Diencephalon (tissue), 1 donor: ENCODE measurements around the gene RBM5. TPM values are rescaled to one million over a fixed set of nuclear protein-coding genes. Genes with fewer than 3 reads are reported as not detected.

Source experiments
- total RNA-seq: library from RNA; depleted of rRNA; stranded (reverse); fragments of >200 nt; gene quantifications from one replicate; pipeline ENCODE4 v1.2.3, GENCODE V29; 2014

Gene RBM5
- total RNA-seq: 245 TPM

DNA sequence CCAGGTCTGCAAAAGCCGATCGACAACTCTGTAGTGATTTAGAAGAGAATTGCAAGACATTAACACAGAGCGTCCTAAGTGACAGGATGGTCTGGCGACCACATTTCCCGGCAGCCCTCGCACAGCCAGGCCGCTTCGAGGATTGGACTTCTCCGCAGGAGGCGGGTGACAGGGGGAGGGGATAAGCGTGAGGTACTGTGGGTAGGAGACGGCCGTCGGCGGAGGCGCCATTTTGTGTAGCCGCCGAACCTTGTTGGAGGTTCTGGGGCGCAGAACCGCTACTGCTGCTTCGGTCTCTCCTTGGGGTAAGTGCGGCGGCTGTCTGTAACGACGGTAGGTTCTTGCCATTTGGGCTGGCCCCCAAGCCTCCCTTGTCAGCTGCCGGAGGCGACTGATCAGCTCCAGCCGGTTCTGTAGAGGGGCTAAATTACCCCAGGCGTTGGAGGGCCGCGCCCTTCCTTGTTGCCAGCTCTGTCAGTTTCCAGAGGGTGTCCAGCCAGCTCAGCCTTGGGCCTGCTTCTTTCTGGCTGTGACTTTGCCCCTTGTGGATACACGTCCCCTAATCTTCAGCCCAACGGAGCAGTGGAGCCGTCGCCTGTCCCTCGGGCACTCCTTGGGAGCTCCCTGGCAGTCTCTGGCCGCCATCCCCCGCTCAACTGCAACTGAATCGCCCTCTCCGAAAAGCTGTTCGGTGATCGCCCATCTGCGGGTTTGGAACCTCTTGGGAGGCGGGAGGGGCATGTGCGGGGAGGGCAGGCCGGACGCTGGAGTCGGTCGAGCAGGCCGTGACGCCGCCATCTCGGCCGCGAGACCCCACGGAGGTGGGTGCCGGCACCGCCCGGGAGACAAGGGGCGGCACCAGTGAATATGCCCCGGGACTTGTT lies at the start of gene RBM5:
Gene RBM5, plus strand, starts transcription at position 195 of the 884 bp plus-strand sequence. CDS start 1,516 bp downstream, outside the sequence.

DNA sequence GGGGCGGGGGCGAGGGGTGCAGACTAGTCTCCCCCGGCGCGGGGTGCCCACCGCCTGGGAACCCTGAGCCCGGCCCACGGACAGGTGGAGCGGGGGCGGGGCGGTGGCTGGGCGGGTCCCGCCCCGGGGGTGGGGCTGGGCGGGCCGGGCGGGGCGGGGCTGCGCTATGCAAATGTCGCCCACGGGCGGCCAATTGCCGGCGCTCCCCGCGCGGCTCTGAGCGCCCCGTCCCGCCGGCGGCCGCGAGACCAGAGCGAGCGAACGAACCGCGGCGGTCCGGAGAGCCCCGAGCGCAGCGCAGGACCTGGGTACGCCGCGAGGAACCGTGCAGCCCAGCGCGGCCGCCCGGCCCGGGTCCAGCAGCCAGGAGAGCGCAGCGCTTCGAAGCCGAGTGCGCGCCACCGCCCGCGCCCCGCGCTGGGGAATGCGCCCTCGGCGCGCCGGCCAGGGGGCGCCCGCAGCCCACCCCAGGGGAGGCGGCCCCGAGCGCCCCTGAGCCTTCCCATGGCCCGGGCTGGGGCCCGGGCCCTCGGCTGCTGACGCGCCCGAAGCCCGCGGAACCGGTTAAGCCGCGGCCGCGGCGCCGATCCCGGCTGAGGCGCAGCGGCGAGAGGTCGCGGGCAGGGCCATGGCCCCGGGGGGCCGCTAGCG lies 66.2 kb downstream of the RBM5 start, which contains the start of gene SEMA3F:
Gene SEMA3F, plus strand, starts transcription at position 485 of the 651 bp plus-strand sequence. CDS start 4,299 bp downstream, outside the sequence.

Other genes starting within 250 kb of the RBM5 start
- 4.4 TPM for gene TRAIP, start 232.4 kb upstream of the RBM5 start, total RNA-seq
- 144 TPM for gene CAMKV, start 219.0 kb upstream of the RBM5 start, total RNA-seq
- 0.92 TPM for gene MST1R, start 185.0 kb upstream of the RBM5 start, total RNA-seq
- 14.3 TPM for gene MON1A, start 159.1 kb upstream of the RBM5 start, total RNA-seq
- 93.7 TPM for gene RBM6, start 148.8 kb upstream of the RBM5 start, total RNA-seq
- gene SEMA3F, start 66.4 kb downstream of the RBM5 start, total RNA-seq: 7.8 TPM
- gene GNAT1, start 102.7 kb downstream of the RBM5 start, total RNA-seq: not detected
- 6.5 TPM for gene SLC38A3, start 116.4 kb downstream of the RBM5 start, total RNA-seq
- 108 TPM for gene GNAI2, start 147.3 kb downstream of the RBM5 start, total RNA-seq
- gene SEMA3B, start 180.2 kb downstream of the RBM5 start, total RNA-seq: 2.8 TPM
- 1.2 TPM for gene LSMEM2, start 190.2 kb downstream of the RBM5 start, total RNA-seq
- 18.5 TPM for gene IFRD2, start 203.5 kb downstream of the RBM5 start, total RNA-seq
- 9.7 TPM for gene HYAL3, start 210.5 kb downstream of the RBM5 start, total RNA-seq
- 5.5 TPM for gene NAA80, start 210.5 kb downstream of the RBM5 start, total RNA-seq
- 0.69 TPM for gene HYAL1, start 214.7 kb downstream of the RBM5 start, total RNA-seq
- gene HYAL2, start 233.8 kb downstream of the RBM5 start, total RNA-seq: 30.0 TPM
- gene TUSC2, start 239.3 kb downstream of the RBM5 start, total RNA-seq: 23.8 TPM